IPS-NIHi11 (cell line): Measurements from ENCODE around the gene NPHP1.
"Not testable (repeated sequence)": the region's sequence is repeated elsewhere in the genome, so short reads cannot be mapped to it uniquely, and the experiment has no call there.

Source experiments
- DNase-seq: peaks from one replicate; pipeline ENCODE4 v3.0.0; 2012; ENCODE audit warnings: mixed read lengths, low spot score

Gene NPHP1

GRCh38 chr2:110204408-110205385, at the start of gene NPHP1:
Gene NPHP1, minus strand, starts transcription at chr2:110205013. Its CDS starts 45 bp downstream, at chr2:110204968.
- DNase-seq: peak; percentile 98

- not testable (repeated sequence) for DNase-seq
Observed at GRCh38 chr2:110248081-110248795, 43.4 kb upstream of the NPHP1 start.

DNA sequence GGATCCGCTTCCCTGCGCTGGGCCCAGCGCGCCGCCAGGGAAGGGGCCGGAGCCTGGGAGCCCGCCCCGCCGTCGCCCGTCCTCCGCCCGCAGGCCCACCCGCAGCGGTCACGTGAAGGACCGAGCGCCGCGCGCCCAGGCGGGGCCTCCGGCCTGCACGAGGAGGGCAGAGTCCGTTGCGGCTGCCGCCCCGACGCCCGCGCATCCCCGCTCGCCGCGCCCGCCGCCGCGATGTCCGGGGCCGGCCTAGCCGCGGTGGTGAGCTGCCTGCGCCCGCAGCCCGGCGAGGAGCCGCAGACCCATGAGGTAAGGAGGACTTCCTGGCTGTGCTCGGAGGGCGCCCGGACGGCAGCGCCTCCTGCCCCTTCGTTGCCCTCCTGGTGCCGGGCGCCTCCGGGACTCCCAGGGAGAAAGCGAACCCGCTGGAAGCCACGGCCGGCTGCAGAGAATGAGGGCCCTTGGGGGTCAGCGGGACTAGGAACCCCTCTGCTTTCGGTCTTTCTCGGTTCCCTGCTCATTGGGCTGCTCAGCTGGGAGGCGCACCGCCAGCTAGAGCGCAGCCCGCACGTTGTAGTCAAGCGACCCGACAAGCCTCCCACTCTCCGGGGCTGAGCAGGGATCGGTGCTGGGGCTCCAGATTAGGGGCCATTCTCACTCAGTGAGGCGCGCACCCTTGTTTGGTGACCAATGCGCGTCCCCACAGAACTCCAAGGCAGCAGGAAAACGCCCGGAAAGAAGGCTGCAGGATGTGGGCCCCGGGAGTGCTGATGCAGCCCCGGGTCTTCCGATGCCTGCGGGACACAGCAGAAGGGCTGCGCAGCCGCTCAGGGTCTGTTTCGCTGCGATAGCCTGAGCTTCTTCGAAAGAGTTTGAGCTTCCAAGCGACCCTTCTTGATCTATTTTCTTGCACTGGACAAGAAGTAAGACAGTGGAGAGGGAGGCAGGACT, 40.9 kb upstream of the NPHP1 start:
- DNase-seq: not testable (repeated sequence)

- not testable (repeated sequence) for DNase-seq
Observed at GRCh38 chr2:110243283-110243682, 38.5 kb upstream of the NPHP1 start.

- not testable (repeated sequence) for DNase-seq
Observed at GRCh38 chr2:110234514-110234913, 29.7 kb upstream of the NPHP1 start.

DNA sequence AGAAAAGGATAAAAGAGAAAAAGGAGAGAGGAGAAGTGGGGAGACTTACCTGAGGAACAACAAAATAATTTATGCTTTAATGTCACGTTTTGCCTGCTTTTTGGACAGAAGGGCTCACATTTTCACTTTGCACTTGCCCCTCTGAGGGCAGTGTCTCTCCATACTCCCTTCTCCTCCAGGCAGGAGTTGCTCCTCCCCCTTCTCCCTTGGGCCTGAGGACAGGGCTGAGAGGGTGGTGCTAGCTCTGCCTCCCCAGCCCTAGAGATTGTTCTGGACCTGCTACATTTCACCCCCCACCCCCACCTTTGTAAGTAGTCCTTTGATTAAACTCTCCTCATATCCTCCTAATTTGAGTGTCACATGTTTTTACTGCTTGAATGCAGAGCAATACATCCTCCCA, 25.1 kb upstream of the NPHP1 start:
- DNase-seq: not testable (repeated sequence)

DNA sequence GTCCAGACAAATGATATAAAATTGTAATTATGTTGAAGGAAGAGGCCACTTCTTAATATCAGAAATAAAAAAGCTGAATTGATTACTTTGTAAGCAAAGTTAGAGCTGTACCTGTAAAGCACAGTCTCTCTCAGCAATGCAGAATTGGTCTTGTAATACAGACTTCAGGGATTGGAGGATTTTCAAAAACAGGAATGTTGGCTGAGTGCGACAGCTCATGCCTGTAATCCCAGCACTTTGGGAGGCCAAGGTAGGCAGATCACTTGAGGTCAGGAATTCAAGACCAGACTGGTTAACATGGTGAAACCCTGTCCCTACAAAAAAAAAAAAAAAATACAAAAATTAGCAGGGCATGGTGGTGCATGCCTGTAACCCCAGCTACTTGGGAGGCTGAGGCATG, 17.8 kb upstream of the NPHP1 start:
- not testable (repeated sequence) for DNase-seq

GRCh38 chr2:110221938-110222337, 17.1 kb upstream of the NPHP1 start:
- no peak for DNase-seq

- no peak for DNase-seq
Observed at GRCh38 chr2:110220190-110220564, 15.4 kb upstream of the NPHP1 start.

GRCh38 chr2:110219496-110220189, 14.8 kb upstream of the NPHP1 start:
- no peak for DNase-seq

- DNase-seq: not testable (repeated sequence)
Observed at GRCh38 chr2:110218889-110219288, 14.1 kb upstream of the NPHP1 start.

- no peak for DNase-seq
Observed at GRCh38 chr2:110216803-110217202, 12.0 kb upstream of the NPHP1 start.

- DNase-seq: no peak
Observed at GRCh38 chr2:110216199-110216598, 11.4 kb upstream of the NPHP1 start.

DNA sequence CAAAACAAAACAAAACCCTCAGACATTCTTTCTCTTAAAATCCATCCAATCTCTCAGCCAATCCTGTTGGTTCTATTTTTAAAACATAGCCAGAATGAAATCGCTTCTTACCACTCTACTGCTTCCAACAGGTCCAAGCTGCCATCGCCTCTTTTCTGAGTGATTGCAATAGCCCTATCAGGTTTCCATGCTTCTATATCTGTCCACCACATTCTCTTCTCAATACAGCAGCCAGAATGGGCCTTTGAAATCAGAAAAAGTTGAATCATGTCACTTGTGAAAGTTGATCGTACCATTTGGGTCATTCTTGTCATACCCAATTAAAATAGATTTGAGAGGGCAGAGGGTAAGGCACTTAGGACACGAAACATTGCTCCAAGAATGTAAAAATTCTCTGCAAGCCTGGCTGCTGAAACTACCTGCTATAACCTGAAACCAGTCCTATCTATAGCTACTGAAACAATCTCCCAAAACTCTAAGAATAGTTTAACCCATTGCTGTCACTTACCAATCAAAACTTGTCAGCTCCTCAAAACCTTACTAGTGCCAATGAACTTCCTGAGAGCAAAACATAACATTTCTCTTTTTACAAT, 10.8 kb upstream of the NPHP1 start:
- DNase-seq: no peak

GRCh38 chr2:110215091-110215490, 10.3 kb upstream of the NPHP1 start:
- no peak for DNase-seq

DNA sequence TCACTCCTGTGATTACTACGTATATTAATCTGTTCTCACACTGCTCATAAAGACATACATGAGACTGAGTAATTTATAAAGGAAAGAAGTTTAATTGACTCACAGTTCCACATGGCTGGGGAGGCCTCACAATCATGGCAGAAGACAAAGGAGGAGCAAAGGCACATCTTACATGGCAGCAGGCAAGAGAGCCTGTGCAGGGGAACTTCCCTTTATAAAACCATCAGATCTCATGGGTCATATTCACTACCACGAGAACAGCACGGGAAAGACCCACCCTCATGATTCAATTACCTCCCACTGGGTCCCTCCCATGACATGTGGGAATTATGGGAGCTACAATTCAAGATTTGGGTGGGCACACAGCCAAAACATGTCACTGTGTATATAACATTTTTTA, 8.7 kb upstream of the NPHP1 start:
- DNase-seq: not testable (repeated sequence)

DNA sequence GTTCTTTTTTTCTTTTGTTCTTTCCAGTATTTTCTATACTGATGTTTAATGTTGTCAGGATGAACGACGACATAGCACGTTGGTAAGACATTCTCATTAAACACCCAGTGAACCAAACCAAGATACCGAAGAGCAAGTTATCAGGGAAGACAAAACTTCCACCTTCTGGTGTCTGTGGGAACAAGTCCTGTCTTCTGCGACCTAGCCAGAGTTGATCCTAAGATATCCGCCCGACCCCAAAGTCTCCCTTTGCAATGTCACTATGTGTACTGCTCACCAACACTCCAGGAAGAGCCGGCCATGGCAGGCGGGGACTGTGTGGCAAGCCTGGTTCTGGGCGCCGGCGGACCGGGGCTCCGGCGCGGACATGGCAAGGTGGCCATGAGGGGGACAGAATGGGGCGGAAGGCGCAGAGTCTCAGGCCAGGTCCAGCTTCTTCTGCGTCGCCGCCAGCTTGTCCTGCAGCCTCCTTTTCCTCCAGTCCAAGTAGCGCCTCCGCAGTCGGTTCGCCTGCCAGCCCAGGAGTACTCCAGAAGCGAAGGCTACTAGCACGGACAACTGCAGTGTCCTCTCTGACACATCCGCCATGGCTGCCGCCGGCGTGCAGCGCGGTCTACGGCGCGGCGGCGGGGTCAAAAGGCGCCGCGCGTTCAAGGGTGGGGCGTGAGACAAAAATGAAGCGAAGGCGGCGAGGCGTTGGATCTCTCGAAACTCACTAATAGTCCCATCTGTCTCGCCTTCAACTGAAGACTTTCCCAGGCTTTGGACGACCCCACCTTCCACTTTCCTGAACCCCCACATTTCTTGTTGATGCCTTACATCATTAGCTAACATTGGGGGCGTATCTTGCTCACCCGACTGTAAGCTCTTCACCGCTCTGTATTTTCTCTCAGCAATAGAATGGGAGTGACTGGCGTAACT, 7.4 kb upstream of the NPHP1 start, which contains the start of gene MTLN:
TSS of gene MTLN (minus strand) at position 610 of the 921 bp plus-strand sequence. CDS start at position 588, 22 bp downstream.
- peak; percentile 73 for DNase-seq

- DNase-seq: no peak
Observed at GRCh38 chr2:110205660-110206455, 1.0 kb upstream of the NPHP1 start.

DNA sequence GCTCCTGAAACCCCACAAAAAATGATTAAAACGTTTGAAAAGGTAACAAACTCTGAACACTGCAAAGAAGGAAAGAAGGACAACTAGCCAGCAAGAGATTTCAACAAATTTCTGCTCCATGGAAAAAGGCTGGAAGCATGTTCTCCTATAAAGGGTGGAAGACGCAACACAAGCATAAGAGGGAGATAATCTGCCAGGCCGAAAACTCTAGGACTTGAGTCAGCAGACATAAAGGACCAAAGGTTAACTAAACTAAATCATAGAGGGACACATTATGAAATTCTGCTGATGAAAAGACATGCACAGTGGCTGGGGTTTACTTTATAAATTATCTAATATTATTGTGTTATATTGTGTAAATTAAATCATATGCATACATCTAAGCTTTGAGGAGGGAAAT, 6.8 kb downstream of the NPHP1 start:
- DNase-seq: no peak
